ENCODE data around the gene KLHL24.

KLHL24 gene

GRCh38 chr3:183641882-183642281 lies 6.5 kb downstream of the KLHL24 start:
- no peak overlapping the region for H3K9ac ChIP-seq (ENCODE audit: low read length)
- H3K4me1 ChIP-seq (ENCODE audit: insufficient read depth, low read length, severe bottlenecking), result peaks cover 20% of the 10 kb centered on the region
- H3F3A ChIP-seq (ENCODE audit: insufficient read depth, low read length), result no peaks in the 10 kb centered on the region
- H2AFZ ChIP-seq (ENCODE audit: low read length), result no peak overlapping the region
- H3K9me3 ChIP-seq (ENCODE audit: low read length), result no peaks in the 10 kb centered on the region
- no peaks in the 10 kb centered on the region for H3K27me3 ChIP-seq (ENCODE audit: insufficient read depth, low read length)
- H3K4me3 ChIP-seq (ENCODE audit: low read depth, low read length, poor library complexity, severe bottlenecking), result no peak overlapping the region
- peaks cover 68% of the 10 kb centered on the region for H3K79me2 ChIP-seq (ENCODE audit: insufficient read depth, low read length)
- no peaks in the 10 kb centered on the region for H3K9me2 ChIP-seq (ENCODE audit: low read depth, low read length)
- no peak overlapping the region for H3K4me2 ChIP-seq (ENCODE audit: low read length)
- TF ChIP-seq EZH2 (IDR thresholded peaks at IDR 0.05; ENCODE audit: borderline replicate concordance, low read length) (no peak), CTCF (IDR thresholded peaks at IDR 0.05; ENCODE audit: low read length) (no peak)
- no peaks in the 10 kb centered on the region for H4K20me1 ChIP-seq (ENCODE audit: insufficient read depth, low read length)
- peaks cover 28% of the 10 kb centered on the region for H3K36me3 ChIP-seq (ENCODE audit: insufficient read depth, low read length)
- no peak overlapping the region for H3K27ac ChIP-seq (ENCODE audit: low read depth, low read length, poor library complexity, severe bottlenecking)

- Histone ChIP-seq H3K27ac (ENCODE audit: low read depth, low read length, poor library complexity, severe bottlenecking) (no peak overlapping the region), H3K27me3 (ENCODE audit: insufficient read depth, low read length) (no peaks in the 10 kb centered on the region), H3K9me3 (ENCODE audit: low read length) (no peaks in the 10 kb centered on the region), H3K9me2 (ENCODE audit: low read depth, low read length) (no peaks in the 10 kb centered on the region), H2AFZ (ENCODE audit: low read length) (no peak overlapping the region), H4K20me1 (ENCODE audit: insufficient read depth, low read length) (no peaks in the 10 kb centered on the region), H3K36me3 (ENCODE audit: insufficient read depth, low read length) (peaks cover 42% of the 10 kb centered on the region), H3K4me3 (ENCODE audit: low read depth, low read length, poor library complexity, severe bottlenecking) (no peak overlapping the region), H3F3A (ENCODE audit: insufficient read depth, low read length) (no peaks in the 10 kb centered on the region), H3K4me2 (ENCODE audit: low read length) (no peak overlapping the region), H3K9ac (ENCODE audit: low read length) (no peak overlapping the region), H3K4me1 (ENCODE audit: insufficient read depth, low read length, severe bottlenecking) (no peaks in the 10 kb centered on the region), H3K79me2 (ENCODE audit: insufficient read depth, low read length) (peaks cover 45% of the 10 kb centered on the region)
- TF ChIP-seq CTCF (IDR thresholded peaks at IDR 0.05; ENCODE audit: low read length), result no peak
- TF ChIP-seq EZH2 (IDR thresholded peaks at IDR 0.05; ENCODE audit: borderline replicate concordance, low read length), result no peak
These were observed 8.8 kb downstream of the KLHL24 start for GRCh38 chr3:183644244-183644643.

DNA sequence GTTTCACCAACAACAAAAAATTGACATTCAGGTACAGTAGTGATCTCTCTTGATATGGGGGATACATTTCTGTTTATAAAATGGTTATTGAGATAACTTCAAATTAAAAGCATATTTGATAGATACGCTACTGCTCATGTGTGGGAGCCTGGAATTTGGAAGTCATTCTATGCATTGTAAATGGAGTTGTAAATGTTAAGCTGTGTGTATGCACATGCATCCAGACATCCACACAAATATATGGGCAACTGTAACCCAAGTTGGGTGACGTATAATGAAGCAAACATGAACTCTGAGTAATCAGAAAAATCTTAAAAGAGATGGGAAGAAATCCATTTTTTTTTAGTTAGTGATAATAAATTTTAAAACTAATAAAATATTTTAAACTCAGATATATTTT lies 9.8 kb downstream of the KLHL24 start:
- H3K9ac ChIP-seq (ENCODE audit: low read length), result no peak overlapping the region
- no peak overlapping the region for H3K4me2 ChIP-seq (ENCODE audit: low read length)

More for the DNA sequence above, 9.8 kb downstream of the KLHL24 start:
- TF ChIP-seq EZH2 (IDR thresholded peaks at IDR 0.05; ENCODE audit: borderline replicate concordance, low read length), result no peak
- TF ChIP-seq CTCF (IDR thresholded peaks at IDR 0.05; ENCODE audit: low read length), result no peak
- H3K79me2 ChIP-seq (ENCODE audit: insufficient read depth, low read length), result peaks cover 40% of the 10 kb centered on the region
- peaks cover 3% of the 10 kb centered on the region; the same call in 1 of the 2 replicates for H3K9me3 ChIP-seq (ENCODE audit: low read length)
- H3K4me3 ChIP-seq (ENCODE audit: low read depth, low read length, poor library complexity, severe bottlenecking), result no peak overlapping the region
- no peaks in the 10 kb centered on the region for H3K4me1 ChIP-seq (ENCODE audit: insufficient read depth, low read length, severe bottlenecking)
- no peaks in the 10 kb centered on the region for H3K27me3 ChIP-seq (ENCODE audit: insufficient read depth, low read length)
- no peak overlapping the region for H3K27ac ChIP-seq (ENCODE audit: low read depth, low read length, poor library complexity, severe bottlenecking)
- peaks cover 52% of the 10 kb centered on the region for H3K36me3 ChIP-seq (ENCODE audit: insufficient read depth, low read length)
- H2AFZ ChIP-seq (ENCODE audit: low read length), result no peak overlapping the region
- no peaks in the 10 kb centered on the region for H3F3A ChIP-seq (ENCODE audit: insufficient read depth, low read length)
- H4K20me1 ChIP-seq (ENCODE audit: insufficient read depth, low read length), result no peaks in the 10 kb centered on the region
- H3K9me2 ChIP-seq (ENCODE audit: low read depth, low read length), result no peaks in the 10 kb centered on the region
